Glomerular visceral epithelial cell (primary cell): ENCODE results near the gene LIPT1.
"Not testable (repeated sequence)": the region's sequence is repeated elsewhere in the genome, so short reads cannot be mapped to it uniquely, and the experiment has no call there.

Experiments
- DNase-seq: peaks from one replicate; pipeline ENCODE4 v3.0.0-alpha.2; 2016; ENCODE audit errors: extremely low spot score

The LIPT1 gene

DNA sequence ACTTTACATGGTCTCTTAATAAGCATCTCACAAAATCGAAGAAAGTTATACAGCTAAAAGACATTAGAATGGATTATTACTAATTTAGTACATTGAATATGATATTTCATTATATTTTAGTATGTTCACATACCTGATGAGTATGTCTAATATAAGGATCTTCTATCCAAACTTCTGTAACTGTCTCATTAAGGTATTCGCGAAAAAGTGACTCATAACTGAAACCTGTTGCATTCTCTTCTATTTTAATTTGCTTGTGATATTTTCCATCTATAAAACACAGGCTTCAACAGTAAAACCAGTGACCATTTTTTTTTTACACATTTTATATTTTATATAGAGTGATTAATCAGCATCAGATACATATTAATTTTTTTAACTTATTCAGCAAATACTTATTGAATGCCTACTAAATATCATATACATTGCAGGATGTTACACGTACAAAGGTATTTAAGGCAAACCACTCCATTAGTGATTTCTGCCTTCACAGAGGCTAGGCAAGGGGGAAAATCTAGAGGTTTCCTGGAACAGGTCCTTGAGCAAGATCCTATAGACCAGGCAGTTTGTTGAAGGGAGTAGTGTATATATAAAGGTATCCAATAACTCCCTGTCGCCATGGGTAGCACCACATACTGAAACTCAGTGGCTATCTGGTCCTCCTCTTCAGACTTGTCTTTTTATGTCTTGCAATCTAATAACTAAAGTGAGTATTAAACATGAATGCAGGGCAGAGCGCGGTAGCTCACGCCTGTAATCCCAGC is 16.8 kb downstream of the LIPT1 start:
- DNase-seq: no peak

DNA sequence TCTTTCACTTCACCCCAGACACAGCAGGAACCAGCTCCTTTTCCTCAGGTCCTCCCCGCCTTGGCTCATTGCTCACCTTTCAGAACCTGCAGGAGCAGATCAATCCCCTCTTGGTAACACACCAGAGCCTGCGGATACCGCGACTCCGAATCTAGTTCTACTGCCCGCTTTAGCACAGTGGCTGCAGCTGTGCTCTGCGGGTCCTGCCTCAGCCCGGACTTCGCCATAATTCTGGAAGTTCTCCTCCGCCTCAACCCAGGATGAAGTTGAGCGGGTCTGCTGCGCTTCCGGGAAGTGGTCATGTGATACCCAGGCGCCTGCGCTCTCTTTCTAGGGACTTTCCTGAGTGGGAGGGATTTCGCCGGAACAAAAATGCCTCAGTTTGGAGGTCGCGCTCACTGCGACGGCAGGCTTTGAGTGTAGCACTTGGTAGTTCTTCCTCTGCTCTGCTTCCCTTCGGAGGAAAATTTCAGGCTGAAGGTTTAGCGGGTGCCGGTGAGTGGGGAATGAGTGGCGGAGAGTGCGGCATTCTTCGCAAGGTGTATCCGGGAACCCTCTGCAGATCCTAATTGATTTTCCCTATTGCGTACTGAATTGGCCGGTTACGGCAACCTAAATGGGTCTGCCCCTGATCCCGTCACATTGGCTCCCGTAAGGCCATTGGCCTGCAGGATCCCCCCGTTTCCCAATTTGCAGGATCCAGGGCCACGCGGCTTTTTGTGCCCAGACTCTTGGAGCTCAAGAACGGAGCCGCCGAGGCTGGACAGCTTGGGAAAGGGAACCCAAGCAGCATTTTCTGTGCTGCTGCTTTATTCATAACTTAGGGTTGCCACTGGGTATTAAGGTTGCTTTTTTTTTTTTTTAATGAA is 26.2 kb downstream of the LIPT1 start, which contains the start of the genes MITD1 and MRPL30:
MITD1 (minus strand) TSS at position 304 of the 869 bp plus-strand sequence; CDS start at position 227, 77 bp downstream.
MRPL30 (plus strand) TSS at position 430 of the 869 bp plus-strand sequence. CDS start 5,020 bp downstream, outside the sequence.
- DNase-seq: peak; percentile 97

DNA sequence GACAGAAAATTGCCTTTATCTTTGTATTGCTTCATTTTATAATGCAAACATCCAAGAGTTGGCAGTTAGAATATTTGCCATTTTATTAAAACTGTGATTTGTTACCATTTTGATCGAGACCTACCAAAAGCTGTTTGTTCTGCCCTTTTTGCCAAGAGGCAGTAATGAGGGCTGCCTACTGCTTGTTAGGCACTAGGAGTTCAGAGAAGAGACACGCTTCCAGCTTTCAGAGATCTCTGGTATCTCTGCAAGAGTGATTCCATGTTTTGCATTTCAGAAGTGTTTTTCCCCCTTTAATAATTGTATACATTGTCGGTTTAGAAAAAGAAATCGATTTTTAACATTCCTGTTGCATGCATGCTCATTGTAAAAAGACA is 26.8 kb downstream of the LIPT1 start:
- peak; percentile 15 for DNase-seq

DNA sequence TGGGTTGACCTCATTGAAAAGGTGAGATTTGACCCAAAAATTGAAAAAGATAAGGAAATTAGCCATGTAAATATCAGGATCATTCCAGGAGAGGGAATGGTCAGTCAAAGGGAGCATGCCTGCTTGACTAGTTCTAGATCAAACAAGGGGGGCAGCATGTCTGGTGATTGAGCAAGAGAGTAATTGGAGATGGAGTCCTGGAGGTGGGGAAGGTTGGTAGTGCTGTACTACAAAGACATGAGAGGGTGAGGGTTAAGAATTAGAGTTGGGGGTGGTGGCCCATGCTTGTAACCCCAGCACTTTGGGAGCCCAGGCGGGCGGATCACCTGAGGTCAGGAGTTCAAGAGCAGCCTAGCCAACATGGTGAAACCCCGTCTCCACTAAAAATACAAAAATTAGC is 28.3 kb downstream of the LIPT1 start:
- no peak for DNase-seq

DNA sequence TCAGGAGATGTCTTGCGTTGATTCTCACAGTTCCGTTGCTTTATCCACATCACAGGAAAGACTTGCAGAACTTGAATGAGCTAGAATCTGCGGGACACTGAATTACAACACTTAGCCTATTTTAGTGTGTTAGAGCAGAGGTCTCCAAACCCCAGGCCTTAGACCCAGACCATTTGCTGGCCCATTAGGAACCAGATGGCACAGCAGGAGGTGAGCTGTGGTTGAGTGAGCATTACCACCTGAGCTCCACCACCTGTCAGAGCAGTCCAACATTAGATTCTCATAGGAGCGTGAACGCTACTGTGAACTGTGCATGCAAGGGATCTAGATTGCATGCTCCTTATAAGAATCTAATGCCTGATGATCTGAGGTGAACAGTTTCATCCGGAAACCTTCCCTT is 30.0 kb downstream of the LIPT1 start:
- DNase-seq: no peak

DNA sequence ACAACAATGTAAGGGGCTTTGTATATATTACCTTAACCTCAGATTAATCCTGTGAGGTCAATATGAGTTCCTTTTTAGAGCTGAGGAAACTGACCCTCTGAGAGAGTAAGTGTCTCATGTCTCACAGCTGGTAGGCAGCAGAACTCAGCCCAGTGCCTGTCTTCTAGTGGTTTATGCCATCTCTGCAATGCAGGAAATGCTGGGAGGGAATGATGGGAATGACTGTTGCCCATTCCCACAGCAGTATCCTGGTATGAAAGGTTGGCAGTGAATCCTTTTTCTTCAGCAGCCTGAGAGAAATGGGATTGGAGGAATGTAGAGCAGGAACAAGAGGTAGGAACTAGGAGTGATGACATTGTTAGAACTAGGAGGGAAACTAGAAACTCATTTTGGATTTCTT is 32.2 kb downstream of the LIPT1 start:
- no peak for DNase-seq

DNA sequence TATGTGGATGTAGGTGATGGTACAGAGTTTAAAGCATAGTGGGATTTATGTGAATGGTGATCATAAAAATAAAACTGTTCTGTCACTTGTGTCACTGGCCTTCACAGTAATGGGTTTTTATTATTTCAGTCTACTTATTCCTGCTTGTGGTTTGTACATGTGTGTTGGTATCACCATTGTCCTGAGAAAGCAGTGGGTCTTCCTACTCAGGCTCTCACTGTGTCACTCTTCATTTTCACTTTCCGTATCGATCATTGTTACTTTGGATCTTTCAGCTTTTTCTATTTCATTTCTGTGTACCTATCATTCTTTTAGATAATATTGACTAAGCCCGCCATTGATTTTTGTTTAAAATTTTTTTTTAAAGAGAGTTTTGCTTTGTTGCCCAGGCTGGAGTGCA is 33.6 kb downstream of the LIPT1 start:
- no peak for DNase-seq

DNA sequence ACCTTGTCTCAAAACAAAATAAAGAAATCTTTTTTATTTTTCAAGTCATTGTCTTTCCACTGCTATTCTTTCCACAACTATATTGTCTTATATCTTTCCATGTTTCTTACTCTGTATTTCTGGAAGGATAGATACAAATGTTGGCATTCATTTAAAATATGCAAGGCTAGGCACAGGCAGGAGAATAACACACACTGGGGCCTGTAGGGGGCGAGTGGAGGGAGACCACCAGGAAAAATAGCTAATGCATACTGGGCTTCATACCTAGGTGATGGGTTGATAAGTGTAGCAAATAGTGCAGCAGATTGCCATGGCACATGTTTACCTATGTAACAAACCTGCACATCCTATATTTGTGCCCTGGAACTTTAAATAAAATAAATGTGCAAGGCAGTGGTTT is 35.8 kb downstream of the LIPT1 start:
- no peak for DNase-seq

DNA sequence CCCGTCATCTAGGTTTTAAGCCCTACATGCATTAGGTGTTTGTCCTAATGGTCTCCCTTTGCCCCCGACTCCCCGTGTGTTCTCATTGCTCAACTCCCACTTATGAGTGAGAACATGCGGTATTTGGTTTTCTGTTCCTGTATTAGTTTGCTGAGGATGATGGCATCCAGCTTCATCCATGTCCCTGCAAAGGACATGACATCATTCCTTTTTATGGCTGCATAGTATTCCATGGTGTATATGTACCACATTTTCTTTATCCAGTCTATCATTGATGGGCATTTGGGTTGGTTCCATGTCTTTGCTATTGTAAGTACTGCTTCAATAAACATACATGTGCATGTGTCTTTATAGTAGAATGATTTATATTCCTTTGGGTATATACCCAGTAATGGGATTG is 37.6 kb downstream of the LIPT1 start:
- DNase-seq: not testable (repeated sequence)

DNA sequence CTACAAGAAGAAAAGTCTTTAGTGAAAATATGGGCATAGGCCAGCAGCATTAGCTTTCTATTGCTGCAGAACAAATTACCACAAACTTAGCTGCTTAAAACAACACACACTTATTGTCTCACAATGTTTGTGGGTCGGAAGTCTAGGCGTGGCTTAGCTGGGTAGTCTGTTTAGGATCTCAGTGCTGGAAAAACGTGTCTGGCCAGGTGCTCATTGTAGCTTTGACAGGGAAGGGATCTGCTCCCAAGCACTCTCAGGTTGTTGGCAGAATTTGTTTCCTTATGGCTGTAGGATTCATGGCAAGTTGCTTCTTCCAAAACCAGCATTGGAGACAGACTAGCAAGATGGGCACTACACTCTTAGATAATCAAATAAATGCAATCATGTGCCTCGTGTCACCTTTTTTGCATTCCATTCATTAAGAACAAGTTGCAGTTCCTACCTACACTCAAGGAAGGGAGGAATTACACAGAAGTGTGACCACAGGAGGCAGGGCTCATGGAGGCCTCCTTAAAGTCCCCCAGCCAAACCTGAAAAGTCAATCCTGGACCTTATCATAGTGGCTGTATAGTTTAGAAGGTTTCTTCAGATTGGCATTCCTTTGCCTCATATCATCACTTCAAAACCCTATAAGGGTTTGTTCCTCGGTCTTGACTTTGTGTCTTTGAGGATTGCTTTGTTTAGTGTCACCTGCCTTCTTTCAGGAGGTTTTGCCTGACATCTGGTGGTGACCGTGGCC is 43.5 kb downstream of the LIPT1 start:
- no peak for DNase-seq

DNA sequence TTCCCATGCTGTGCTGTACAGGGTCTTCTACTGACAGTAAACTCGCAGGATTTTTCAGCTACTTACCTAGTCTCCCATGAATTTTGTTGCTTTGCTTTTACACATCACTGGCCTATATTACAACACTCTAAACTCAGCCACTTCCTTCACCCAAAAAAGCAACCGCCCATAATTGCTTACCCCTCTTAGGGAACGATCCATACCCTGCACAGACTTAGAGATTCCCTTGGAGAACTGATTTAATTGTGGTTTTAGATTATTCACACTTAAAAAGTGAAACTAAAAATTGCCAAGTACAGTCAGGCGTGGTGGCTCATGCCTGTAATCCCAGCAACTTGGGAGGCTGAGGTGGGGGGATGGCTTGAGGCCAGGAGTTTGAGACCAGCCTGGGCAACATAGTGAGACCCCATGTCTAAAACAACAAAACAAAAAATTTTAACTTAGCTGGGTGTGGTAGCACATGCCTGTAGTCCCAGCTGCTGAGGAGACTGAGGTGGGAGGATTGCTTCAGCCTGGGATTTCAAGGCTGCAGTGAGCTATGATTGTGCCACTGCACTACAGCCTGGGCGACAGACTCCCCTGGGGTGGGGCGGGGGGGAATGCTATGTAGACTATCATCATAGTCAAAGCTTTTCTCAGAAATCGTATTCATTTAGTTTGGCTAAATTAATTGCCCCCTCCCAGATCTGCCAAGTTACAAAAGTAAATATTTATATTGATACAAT is 45.5 kb downstream of the LIPT1 start:
- no peak for DNase-seq

DNA sequence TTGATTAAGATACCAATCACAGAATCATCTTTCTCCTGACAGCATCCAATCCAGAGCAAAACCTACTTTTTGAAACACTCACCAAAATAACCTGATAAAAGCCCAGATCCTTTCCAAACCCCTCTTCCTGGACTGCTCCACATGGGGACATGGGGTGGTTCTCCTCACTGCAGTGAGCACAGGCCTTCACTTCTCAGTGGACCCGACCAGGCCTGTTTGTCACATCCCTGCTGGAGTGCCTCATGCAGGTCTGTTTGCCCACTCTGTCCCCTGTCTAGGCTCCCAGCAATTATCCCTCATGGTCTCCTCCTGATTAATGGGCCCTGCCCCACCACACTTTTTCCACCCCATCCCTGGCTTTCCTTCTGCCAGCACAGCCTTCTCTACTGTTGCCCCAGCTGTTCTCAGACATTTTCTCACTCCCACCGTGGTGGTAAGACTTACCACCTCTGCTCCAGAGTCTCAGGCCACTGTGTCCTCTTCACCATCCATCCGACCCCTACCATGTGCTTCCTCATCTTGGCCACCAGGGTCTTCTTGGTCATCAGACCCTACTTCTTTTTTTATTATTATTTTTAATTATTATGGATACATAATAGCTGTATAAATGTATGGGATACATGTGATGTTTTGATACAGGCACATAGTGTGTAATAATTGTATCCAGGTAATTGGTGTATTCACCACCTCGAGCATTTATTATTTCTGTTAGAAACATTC is 47.4 kb downstream of the LIPT1 start:
- no peak for DNase-seq

DNA sequence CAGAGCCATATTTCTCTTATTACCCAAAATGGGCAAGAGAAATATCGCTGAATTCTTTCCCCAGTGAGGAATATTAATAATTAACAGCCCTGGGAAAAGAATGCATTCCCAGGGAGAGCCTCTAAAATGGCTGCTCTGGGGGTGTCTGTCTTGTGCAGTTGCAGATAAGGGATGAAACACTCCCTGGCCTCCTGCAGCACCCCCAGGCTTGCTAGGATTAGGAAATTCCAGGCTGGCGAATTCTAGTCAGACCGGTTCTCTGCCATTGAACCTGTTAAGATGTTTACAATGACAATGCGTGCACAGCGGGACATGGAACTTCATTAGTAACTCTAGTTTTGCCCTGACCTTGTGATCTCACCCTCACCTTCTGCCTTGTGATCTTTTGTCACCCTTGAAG is 50.7 kb downstream of the LIPT1 start:
- DNase-seq: no peak
